ENCODE results near the gene TMEM207. TPM values are rescaled to one million over a fixed set of nuclear protein-coding genes. Genes with fewer than 3 reads are reported as not detected.

TMEM207 gene
- total and polyA plus RNA-seq, 2 donors = not detected

GRCh38 chr3:190455828-190456227 lies 6.1 kb upstream of the TMEM207 start:
- H3K4me1 ChIP-seq (ENCODE audit: control insufficient read depth in 2 of 2, insufficient read depth in 2 of 2, low read length in 2 of 2) = no peaks in the 10 kb centered on the region
- H3K4me3 ChIP-seq (ENCODE audit: low read length in 2 of 2) = no peak overlapping the region
- no peaks in the 10 kb centered on the region for H3K36me3 ChIP-seq (ENCODE audit: control insufficient read depth in 2 of 2, insufficient read depth in 2 of 2, low read length in 1 of 2)
- H3K27ac ChIP-seq (ENCODE audit: low read depth in 1 of 2, low read length in 1 of 2) = no peak overlapping the region
- no peaks in the 10 kb centered on the region for H3K27me3 ChIP-seq (ENCODE audit: control insufficient read depth in 2 of 2, insufficient read depth in 1 of 2, low read length in 1 of 2)
- no peaks in the 10 kb centered on the region for H3K9me3 ChIP-seq (ENCODE audit: control insufficient read depth in 2 of 2, insufficient read depth in 1 of 2, low read length in 1 of 2)
- no peak for DNase-seq (ENCODE audit: low read depth in 6 of 9, low spot score in 9 of 9)
- 96% methylated on average over 2 of the region's 2 CpGs for WGBS

GRCh38 chr3:190448256-190448655 lies 1.4 kb downstream of the TMEM207 start:
- no peak overlapping the region for H3K4me3 ChIP-seq (ENCODE audit: low read length in 2 of 2)
- no peak overlapping the region for H3K27ac ChIP-seq (ENCODE audit: low read depth in 1 of 2, low read length in 1 of 2)
- 96% methylated on average over 2 of the region's 2 CpGs for WGBS
- no peaks in the 10 kb centered on the region for H3K9me3 ChIP-seq (ENCODE audit: control insufficient read depth in 2 of 2, insufficient read depth in 1 of 2, low read length in 1 of 2)
- H3K36me3 ChIP-seq (ENCODE audit: control insufficient read depth in 2 of 2, insufficient read depth in 2 of 2, low read length in 1 of 2) = no peaks in the 10 kb centered on the region
- H3K4me1 ChIP-seq (ENCODE audit: control insufficient read depth in 2 of 2, insufficient read depth in 2 of 2, low read length in 2 of 2) = peaks cover 0 to 3% of the 10 kb centered on the region in 2 donors
- no peak for DNase-seq (ENCODE audit: low read depth in 6 of 9, low spot score in 9 of 9)
- no peaks in the 10 kb centered on the region for H3K27me3 ChIP-seq (ENCODE audit: control insufficient read depth in 2 of 2, insufficient read depth in 1 of 2, low read length in 1 of 2)

GRCh38 chr3:190446573-190447279 lies 3.0 kb downstream of the TMEM207 start:
- Histone ChIP-seq H3K27ac (ENCODE audit: low read depth in 1 of 2, low read length in 1 of 2) (no peak overlapping the region), H3K9me3 (ENCODE audit: control insufficient read depth in 2 of 2, insufficient read depth in 1 of 2, low read length in 1 of 2) (no peaks in the 10 kb centered on the region), H3K36me3 (ENCODE audit: control insufficient read depth in 2 of 2, insufficient read depth in 2 of 2, low read length in 1 of 2) (no peaks in the 10 kb centered on the region), H3K27me3 (ENCODE audit: control insufficient read depth in 2 of 2, insufficient read depth in 1 of 2, low read length in 1 of 2) (no peaks in the 10 kb centered on the region), H3K4me1 (ENCODE audit: control insufficient read depth in 2 of 2, insufficient read depth in 2 of 2, low read length in 2 of 2) (peaks cover 0 to 3% of the 10 kb centered on the region in 2 donors), H3K4me3 (ENCODE audit: low read length in 2 of 2) (no peak overlapping the region)
- DNase-seq (ENCODE audit: low read depth in 6 of 9, low spot score in 9 of 9) = peak in 2 of 9 donors; percentile 16 to 33
- 10% methylated on average over 6 of the region's 6 CpGs for WGBS

- Histone ChIP-seq H3K27ac (ENCODE audit: low read depth in 1 of 2, low read length in 1 of 2) (no peak overlapping the region), H3K4me3 (ENCODE audit: low read length in 2 of 2) (no peak overlapping the region), H3K27me3 (ENCODE audit: control insufficient read depth in 2 of 2, insufficient read depth in 1 of 2, low read length in 1 of 2) (no peaks in the 10 kb centered on the region), H3K36me3 (ENCODE audit: control insufficient read depth in 2 of 2, insufficient read depth in 2 of 2, low read length in 1 of 2) (no peaks in the 10 kb centered on the region), H3K4me1 (ENCODE audit: control insufficient read depth in 2 of 2, insufficient read depth in 2 of 2, low read length in 2 of 2) (peaks cover 0 to 3% of the 10 kb centered on the region in 2 donors), H3K9me3 (ENCODE audit: control insufficient read depth in 2 of 2, insufficient read depth in 1 of 2, low read length in 1 of 2) (no peaks in the 10 kb centered on the region)
- WGBS = 96% methylated on average over 3 of the region's 3 CpGs
- DNase-seq (ENCODE audit: low read depth in 6 of 9, low spot score in 9 of 9) = no peak
These were observed 5.0 kb downstream of the TMEM207 start for GRCh38 chr3:190444576-190445145.

GRCh38 chr3:190444006-190444405 lies 5.7 kb downstream of the TMEM207 start:
- no peaks in the 10 kb centered on the region for H3K27me3 ChIP-seq (ENCODE audit: control insufficient read depth in 2 of 2, insufficient read depth in 1 of 2, low read length in 1 of 2)

GRCh38 chr3:190443257-190443656 lies 6.4 kb downstream of the TMEM207 start:
- no peaks in the 10 kb centered on the region for H3K36me3 ChIP-seq (ENCODE audit: control insufficient read depth in 2 of 2, insufficient read depth in 2 of 2, low read length in 1 of 2)
- no peak overlapping the region for H3K4me3 ChIP-seq (ENCODE audit: low read length in 2 of 2)
- H3K4me1 ChIP-seq (ENCODE audit: control insufficient read depth in 2 of 2, insufficient read depth in 2 of 2, low read length in 2 of 2) = peaks cover 0 to 3% of the 10 kb centered on the region in 2 donors
- H3K27me3 ChIP-seq (ENCODE audit: control insufficient read depth in 2 of 2, insufficient read depth in 1 of 2, low read length in 1 of 2) = no peaks in the 10 kb centered on the region
- no peak for DNase-seq (ENCODE audit: low read depth in 6 of 9, low spot score in 9 of 9)
- 93% methylated on average over 3 of the region's 3 CpGs for WGBS
- H3K27ac ChIP-seq (ENCODE audit: low read depth in 1 of 2, low read length in 1 of 2) = no peak overlapping the region
- no peaks in the 10 kb centered on the region for H3K9me3 ChIP-seq (ENCODE audit: control insufficient read depth in 2 of 2, insufficient read depth in 1 of 2, low read length in 1 of 2)

More at GRCh38 chr3:190444006-190444405, 5.7 kb downstream of the TMEM207 start:
- DNase-seq (ENCODE audit: low read depth in 6 of 9, low spot score in 9 of 9) = no peak
- 96% methylated on average over 6 of the region's 6 CpGs for WGBS
- Histone ChIP-seq H3K27ac (ENCODE audit: low read depth in 1 of 2, low read length in 1 of 2) (no peak overlapping the region), H3K4me1 (ENCODE audit: control insufficient read depth in 2 of 2, insufficient read depth in 2 of 2, low read length in 2 of 2) (peaks cover 0 to 3% of the 10 kb centered on the region in 2 donors), H3K4me3 (ENCODE audit: low read length in 2 of 2) (no peak overlapping the region), H3K36me3 (ENCODE audit: control insufficient read depth in 2 of 2, insufficient read depth in 2 of 2, low read length in 1 of 2) (no peaks in the 10 kb centered on the region), H3K9me3 (ENCODE audit: control insufficient read depth in 2 of 2, insufficient read depth in 1 of 2, low read length in 1 of 2) (no peaks in the 10 kb centered on the region)

- Histone ChIP-seq H3K27ac (ENCODE audit: low read depth in 1 of 2, low read length in 1 of 2) (no peak overlapping the region), H3K4me1 (ENCODE audit: control insufficient read depth in 2 of 2, insufficient read depth in 2 of 2, low read length in 2 of 2) (peaks cover 0 to 3% of the 10 kb centered on the region in 2 donors), H3K27me3 (ENCODE audit: control insufficient read depth in 2 of 2, insufficient read depth in 1 of 2, low read length in 1 of 2) (no peaks in the 10 kb centered on the region), H3K9me3 (ENCODE audit: control insufficient read depth in 2 of 2, insufficient read depth in 1 of 2, low read length in 1 of 2) (no peaks in the 10 kb centered on the region), H3K36me3 (ENCODE audit: control insufficient read depth in 2 of 2, insufficient read depth in 2 of 2, low read length in 1 of 2) (no peaks in the 10 kb centered on the region), H3K4me3 (ENCODE audit: low read length in 2 of 2) (no peak overlapping the region)
- DNase-seq (ENCODE audit: low read depth in 6 of 9, low spot score in 9 of 9) = no peak
- WGBS = 97% methylated on average over 1 of the region's 1 CpG
These were observed 7.5 kb downstream of the TMEM207 start for GRCh38 chr3:190442240-190442639.

- Histone ChIP-seq H3K27me3 (ENCODE audit: control insufficient read depth in 2 of 2, insufficient read depth in 1 of 2, low read length in 1 of 2) (no peaks in the 10 kb centered on the region), H3K4me3 (ENCODE audit: low read length in 2 of 2) (no peak overlapping the region), H3K27ac (ENCODE audit: low read depth in 1 of 2, low read length in 1 of 2) (no peak overlapping the region), H3K4me1 (ENCODE audit: control insufficient read depth in 2 of 2, insufficient read depth in 2 of 2, low read length in 2 of 2) (no peaks in the 10 kb centered on the region), H3K36me3 (ENCODE audit: control insufficient read depth in 2 of 2, insufficient read depth in 2 of 2, low read length in 1 of 2) (no peaks in the 10 kb centered on the region), H3K9me3 (ENCODE audit: control insufficient read depth in 2 of 2, insufficient read depth in 1 of 2, low read length in 1 of 2) (no peaks in the 10 kb centered on the region)
- WGBS = 10% methylated on average over 2 of the region's 2 CpGs
- DNase-seq (ENCODE audit: low read depth in 6 of 9, low spot score in 9 of 9) = no peak
These were observed 13.4 kb downstream of the TMEM207 start for GRCh38 chr3:190436331-190436730.

GRCh38 chr3:190435618-190436017 lies 14.1 kb downstream of the TMEM207 start:
- Histone ChIP-seq H3K4me3 (ENCODE audit: low read length in 2 of 2) (no peak overlapping the region), H3K36me3 (ENCODE audit: control insufficient read depth in 2 of 2, insufficient read depth in 2 of 2, low read length in 1 of 2) (no peaks in the 10 kb centered on the region), H3K9me3 (ENCODE audit: control insufficient read depth in 2 of 2, insufficient read depth in 1 of 2, low read length in 1 of 2) (no peaks in the 10 kb centered on the region), H3K4me1 (ENCODE audit: control insufficient read depth in 2 of 2, insufficient read depth in 2 of 2, low read length in 2 of 2) (no peaks in the 10 kb centered on the region), H3K27ac (ENCODE audit: low read depth in 1 of 2, low read length in 1 of 2) (no peak overlapping the region), H3K27me3 (ENCODE audit: control insufficient read depth in 2 of 2, insufficient read depth in 1 of 2, low read length in 1 of 2) (no peaks in the 10 kb centered on the region)
- WGBS = 29% methylated on average over 3 of the region's 3 CpGs
- DNase-seq (ENCODE audit: low read depth in 6 of 9, low spot score in 9 of 9) = no peak

Data from thymus (tissue), 11 donors.